T-helper 9 cell (primary cell): ENCODE results near the gene APOL6.
"Not testable (repeated sequence)": the region's sequence is repeated elsewhere in the genome, so short reads cannot be mapped to it uniquely, and the experiment has no call there.

Experiments
- DNase-seq: peaks from one replicate; pipeline ENCODE4 v3.0.0-alpha.2; 2020

APOL6 gene

DNA sequence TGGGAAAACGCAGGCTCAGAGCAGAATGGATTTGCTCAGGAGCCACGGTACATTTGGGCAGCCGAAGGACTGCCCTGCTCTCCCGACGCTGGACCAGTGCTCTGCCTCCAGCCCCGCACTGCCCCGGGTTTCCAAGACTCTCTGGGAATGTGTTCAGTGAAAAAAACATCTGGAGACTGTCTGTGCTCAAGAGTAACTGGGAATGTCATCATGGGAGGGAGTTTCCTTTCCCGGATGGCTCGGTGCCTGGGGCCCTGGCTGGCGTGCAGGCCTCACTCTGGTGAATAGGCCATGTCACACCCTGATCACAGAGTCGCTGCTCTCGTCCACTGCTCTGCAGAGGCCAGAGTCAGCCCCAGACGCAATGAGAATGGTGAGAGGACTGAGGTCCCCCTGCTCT, 9.8 kb upstream of the APOL6 start:
- no peak for DNase-seq

DNA sequence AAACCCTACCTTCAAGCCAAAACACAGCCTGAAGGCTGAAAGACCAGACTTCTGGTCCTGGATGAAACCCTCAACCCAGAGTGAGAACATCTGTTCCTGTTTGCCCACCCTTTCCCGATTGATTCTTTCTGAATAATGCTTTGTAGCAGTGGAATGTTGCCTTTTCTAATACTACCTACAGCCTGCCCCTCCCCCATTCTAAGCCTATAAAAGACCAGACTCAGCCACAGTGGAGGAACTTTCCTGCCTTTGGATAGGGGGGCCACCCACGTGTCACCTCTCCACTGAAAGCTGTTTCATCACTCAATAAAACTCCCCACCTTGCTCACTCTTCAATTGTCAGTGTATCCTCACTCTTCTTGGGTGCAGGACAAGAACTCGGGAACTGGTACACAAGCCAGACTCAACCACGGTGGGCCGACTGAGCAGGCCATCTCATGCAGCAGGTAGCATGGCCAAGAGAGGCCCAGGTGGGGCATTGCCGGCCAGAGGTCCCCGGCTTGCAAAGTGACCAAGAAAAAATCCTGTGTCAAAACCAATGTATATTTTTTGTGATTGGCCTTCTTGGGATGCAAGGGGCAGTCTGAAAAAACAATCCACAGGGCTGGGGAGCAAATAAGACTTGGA, 6.6 kb upstream of the APOL6 start:
- DNase-seq: no peak

DNA sequence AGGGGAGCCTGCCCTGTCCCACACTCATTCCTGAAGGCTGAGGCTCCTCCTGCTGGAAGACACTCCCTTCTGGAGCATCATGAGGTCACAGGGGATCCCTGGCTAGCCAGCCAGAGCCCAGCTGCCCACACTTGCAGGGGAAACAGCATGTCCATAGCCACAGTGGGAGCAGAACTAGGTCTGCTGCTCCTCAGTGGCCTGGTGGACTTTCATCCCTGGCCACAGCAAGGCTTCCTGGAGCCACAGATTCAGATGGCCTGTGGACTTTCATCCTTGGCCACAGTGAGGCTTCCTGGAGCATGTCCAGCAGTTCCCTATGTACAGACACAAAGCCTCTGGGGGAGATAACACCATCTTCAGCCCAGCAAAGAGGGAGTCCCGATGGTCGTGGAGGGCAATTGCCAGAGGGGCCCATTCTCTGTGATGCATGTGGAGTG, 5.9 kb upstream of the APOL6 start:
- no peak for DNase-seq

DNA sequence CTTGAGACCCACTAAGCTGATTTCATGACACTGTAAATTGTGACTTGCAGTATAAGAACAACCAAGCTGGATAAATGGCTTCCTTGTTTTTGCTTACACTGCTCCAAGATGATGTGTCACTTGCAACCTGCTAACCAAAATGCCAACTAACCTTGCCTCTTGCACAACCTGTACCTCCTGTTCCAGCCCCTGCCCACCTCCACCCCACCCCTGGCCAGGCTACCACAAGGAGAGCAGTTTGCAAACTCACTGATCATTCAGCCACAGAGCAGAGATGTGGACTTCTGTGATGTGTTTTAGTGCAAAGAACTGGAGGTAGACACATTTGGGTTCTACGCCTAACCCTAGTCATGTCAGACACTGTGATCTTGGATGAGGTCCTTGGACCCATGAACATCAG, 4.3 kb upstream of the APOL6 start:
- no peak for DNase-seq

DNA sequence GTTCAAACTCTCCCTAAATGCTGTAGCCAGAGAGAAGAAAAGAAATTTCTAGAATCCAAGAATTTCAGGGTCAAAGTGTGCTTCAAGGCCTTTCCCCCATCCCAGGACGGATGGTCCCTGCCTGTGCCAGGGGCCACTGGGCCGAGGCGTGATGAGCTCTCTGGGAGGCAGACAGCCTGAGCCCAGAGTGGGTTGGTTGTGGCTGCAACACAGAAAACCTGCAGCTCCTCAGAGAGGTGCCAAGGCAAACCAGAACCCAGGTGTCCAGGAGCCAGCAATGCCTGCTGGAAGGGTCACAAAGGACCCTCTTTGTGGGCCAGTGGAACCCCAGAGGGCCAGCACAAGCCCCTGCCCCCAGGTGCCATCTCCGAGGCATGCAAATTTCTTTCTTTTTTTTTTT, 2.6 kb upstream of the APOL6 start:
- no peak for DNase-seq

DNA sequence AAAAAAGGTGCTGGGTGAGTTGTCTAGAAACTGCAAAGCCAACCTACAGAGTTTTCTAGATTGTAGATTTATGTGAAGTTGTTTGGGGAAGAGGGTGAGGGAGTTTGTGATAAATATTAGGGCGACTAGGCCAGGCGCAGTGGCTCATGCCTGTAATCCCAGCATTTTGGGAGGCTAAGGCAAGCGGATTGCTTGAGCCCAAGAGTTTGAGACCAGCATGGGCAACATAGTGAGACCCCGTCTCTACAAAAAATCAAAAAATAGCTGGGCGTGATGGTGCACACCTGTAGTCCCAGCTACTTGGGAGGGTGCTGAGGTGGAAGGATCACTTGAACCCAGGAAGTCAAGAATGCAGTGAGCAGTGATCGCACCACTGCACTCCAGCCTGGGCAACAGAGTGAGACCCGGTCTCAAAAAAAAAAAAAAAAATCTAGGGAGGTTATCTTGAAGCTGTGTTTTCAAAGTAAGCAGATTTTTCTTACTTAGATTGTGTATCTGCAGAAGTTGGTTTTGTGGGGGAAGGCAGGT, 844 bp downstream of the APOL6 start:
- no peak for DNase-seq

DNA sequence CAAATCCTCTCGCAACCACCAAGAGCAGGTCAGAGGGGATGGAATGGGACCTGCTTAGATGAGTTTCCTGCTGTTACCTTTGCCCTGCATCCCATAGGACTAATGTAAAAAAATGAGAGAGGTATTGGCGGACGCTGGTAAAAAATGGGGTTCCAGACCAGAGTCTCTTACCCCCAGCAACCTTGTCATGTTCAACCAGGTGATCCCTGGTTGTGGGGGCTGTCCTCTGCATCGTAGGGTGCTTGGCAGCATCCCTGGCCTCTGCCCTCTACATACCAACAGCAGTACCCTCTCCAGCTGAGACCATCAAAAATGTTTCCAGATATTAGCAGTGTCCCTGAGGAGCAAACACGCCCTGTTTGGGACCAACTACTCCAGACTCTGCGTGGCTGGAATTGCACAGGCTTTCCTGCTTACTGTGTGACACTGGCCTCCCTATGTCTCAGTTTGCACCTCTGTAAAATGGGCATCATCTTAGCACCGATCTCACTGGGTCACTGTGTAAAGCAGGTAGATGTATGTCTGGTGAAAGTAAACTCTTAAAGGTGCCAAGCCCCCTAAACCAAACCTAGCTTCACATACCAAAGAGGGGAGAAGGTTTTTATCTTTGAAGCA, 1.5 kb downstream of the APOL6 start:
- no peak for DNase-seq

DNA sequence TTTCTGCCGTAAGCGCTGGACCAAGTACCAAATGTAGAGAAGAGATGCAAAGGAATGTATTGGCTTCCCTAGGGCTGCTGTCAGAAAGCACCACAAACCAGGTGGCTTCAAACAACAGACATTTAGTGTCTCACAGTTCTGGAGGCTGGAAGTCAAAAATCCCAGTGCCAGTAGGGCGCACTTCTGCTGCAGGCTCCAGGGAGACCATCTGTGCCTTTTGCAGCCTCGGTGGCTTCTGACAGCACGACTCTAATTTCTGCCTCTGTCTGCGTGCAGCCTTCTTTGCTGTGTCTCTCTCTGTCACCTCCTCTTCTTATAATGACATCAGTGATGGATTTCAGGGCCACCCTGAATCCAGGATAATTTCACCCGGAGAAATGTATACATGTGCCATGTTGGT, 2.8 kb downstream of the APOL6 start:
- DNase-seq: no peak

DNA sequence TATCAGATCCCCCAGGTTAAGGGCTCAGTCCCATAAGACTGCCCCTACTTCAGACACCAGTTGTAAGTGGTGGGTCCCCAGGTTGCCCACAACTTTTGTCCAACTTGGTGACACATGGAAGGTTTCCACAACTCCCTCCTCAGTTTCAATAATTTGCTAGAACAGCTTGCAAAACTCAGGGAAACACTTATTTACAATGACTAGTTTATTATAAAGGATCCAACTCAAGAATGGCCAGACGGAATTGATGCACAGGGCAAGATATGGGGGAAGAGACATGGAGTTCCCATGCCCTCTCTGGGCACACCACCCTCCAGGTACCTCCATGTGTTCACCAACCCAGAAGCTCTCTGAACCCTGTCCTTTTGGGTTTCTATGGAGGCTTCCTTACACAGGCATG, 5.6 kb downstream of the APOL6 start:
- no peak for DNase-seq

DNA sequence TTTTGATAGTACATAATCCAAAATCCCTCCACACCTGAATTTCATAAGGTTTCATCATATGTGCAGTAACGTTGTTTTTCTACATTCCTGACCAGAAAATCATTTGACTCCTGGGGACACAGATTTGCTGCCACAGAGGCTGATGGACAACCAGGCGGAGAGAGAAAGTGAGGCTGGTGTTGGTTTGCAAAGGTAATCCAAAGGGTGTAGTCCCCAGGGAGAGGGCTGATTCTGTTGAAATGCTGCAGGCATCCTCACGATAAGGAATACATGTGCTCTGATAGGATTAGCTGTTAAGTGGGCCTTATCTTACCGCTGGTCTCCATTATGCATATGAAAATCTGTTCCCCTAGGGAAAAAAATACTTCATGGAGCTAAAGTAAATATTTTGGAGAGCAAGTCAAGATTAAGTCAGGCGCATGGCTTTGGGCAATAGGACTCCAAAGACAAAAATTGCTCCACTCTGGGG, 8.1 kb downstream of the APOL6 start:
- no peak for DNase-seq

DNA sequence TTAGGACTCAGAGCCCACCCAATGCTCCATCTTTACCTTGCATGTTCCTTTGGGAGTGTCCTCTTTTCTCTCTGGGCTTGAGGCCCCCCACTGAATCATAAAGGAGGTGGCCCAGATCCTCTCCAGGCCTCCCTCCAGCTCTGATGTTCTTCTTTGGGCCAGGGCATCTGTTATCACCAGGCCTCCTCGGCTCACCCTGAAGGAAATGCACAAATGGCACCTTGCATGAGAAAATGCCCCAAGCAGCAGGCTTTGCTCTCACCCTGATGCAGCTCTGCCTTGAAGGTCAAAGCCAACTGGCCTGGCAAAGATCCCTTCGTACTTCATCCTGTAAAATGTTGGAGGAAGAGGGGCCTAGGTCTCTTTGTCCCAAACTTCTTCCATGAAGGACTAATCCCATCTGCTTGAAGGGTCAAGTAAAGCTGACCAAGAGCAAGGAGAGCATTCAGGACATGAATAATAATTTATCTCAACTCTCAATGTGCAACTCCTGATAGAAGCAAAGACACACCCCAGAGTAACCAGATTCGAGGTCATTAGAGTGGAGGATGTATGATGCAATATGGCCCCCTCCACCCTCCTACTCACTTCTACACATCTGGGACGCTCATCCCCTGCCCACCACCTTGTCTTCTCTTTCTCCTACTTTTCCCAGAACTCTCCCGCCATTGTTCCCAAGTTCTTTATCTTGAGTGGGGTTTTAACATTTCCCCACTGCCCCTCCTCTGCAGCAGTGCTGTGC, 9.5 kb downstream of the APOL6 start:
- DNase-seq: no peak

DNA sequence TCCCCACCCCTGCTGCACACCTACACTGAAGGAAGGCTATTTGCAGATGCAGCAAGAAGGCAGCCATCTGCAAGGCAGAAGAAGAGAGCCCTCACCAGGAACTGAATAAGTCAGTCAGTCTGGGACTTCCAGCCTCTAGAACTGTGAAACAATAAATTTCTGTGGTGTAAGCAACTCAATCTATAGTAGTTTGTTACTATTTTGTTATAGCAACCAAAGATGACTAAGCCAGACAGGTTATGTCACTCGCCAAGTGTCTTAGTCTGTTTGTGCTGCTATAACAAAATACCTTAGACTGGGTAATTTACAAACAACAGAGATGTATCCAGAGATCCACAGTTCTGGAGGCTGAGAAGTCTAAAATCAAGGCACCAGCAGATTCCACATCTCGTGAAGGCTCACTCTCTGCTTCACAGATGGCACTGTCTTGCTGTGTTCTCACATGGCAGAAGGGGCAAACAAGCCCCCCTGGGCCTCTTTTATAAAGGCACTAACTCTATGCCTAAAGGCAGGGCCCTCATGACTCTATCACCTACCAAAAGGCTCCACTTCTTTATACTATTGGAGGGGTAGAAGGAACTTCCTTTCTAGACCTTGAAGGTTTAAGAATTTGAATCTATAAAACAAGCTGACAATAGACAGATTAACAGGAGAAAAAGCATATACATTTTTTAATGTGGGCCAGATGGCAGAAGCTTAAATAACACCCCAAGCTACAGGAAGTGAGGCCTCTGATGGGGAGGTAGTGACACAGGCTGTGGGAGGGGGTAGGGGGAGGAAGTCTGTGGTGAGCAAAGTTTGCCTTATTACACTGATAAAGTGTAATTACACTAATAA, 12.3 kb downstream of the APOL6 start:
- DNase-seq: peak; percentile 53

DNA sequence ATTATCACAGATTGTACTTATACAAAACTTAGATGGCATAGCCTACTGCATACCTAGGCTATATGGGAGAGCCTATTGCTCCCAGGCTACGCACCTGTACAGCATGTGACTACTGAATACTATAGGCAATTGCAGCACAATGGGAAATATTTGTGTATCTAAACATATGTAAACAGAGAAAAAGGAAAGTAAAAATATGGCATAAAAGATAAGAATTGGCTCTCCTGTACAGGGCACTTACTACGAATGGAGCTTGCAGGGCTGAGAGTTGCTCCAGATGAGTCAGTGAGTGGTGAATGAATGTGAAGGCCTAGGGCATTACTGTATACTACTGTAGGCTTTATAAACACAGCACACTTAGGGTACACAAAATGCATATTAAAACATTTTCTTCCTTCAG, 13.2 kb downstream of the APOL6 start:
- no peak for DNase-seq

DNA sequence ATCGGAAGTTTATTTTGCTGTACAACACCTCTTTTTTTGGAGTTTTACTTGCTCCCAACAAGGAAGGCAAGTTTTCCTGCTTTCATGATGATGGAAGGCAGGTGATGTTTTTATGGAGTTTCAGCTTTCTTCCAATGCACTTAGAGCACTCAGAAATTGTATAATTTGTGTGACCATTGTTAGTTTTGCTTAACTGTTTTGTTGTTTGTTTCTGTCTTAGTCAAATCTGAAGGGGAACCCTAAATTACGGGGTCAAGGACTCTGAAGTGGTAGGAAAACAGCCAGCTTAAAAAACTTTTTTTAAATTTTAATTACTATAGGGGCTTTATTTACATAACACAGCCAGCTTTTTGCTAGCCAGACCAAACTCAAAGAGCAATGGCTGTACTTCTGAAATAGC, 14.7 kb downstream of the APOL6 start:
- DNase-seq: no peak

DNA sequence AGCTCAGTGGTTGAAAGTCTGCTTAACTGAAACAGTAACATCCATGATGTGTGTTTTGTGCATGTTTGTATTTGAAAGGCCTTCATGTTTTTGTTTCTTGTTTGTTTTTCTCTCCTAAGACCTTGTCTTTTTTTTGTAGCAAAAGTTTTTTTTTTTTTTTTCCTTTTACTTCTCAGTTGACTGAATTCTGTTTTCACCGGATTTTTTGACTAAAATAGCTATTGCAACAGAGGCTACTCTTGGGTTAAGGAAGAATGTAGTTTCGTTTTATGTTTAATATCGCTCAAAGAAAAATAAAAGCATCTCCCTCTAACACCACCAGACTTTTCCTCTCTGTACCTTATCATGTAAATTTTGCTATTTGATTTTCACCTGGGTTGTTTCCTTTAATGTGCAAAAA, 15.1 kb downstream of the APOL6 start:
- DNase-seq: no peak

DNA sequence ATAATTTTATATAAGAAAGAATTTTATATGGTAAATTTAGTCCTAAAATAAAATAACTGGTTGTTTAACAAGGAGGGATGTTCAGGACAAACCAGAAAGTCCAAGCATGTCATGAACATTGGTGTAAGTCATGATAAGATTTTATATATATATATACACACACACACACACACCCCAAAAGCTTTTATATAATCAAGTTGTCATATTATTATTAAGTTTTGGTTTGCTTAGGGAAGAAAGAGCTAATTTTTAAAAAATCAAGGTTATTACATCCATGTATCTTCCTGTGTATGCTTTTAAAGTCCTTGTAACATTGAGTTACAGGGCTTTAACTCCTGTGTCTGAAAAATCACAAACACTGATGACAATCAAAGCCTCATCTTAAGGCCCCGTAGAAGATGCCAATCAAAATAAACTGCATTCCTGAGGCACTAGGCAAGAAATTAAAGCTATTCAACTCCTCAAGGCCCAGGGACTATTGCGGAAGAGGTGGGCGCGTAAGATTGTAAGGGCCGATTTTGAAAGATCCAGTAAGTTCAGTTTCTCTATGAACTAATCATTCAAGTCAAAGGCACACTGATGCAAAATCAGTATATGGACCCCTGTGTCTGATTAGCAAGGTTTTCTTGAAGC, 16.8 kb downstream of the APOL6 start:
- no peak for DNase-seq

DNA sequence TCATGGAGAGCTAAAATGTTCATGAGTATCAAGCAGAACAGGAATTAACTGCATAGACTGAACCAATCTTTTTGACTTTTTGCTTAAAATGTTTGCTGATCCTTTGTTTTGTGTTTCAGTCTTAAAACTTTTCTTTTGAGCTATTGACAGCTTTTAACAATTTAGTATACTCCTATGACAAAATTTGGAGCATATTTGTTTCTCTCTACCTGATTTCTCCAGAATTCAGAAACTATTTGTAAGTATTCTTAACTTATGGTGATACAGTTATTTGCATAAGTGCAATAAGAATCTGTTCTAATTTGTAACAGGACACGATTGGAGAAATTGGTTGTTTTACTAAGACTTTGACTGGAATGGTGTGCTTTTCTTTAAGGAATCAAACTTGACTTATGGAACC, 18.5 kb downstream of the APOL6 start:
- DNase-seq: not testable (repeated sequence)

DNA sequence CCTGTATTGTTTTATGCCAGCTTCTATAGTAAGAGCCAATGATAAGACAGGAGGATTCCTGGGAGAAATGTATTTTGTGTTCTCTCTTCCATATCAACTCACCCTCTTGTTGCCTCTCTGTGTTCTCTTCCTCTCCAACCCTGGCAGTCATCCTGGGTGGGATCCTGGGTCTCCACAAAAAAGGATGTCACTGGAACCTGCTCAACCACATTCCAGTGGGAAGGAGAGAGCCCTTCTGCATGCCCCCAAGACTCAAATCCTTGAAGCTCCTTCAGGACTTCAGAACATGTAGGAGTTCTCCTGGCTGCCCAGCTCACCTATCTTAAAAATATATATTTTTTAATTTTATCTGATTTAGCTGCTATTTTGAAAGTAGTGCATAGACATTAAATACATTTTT, 26.1 kb downstream of the APOL6 start:
- DNase-seq: no peak

DNA sequence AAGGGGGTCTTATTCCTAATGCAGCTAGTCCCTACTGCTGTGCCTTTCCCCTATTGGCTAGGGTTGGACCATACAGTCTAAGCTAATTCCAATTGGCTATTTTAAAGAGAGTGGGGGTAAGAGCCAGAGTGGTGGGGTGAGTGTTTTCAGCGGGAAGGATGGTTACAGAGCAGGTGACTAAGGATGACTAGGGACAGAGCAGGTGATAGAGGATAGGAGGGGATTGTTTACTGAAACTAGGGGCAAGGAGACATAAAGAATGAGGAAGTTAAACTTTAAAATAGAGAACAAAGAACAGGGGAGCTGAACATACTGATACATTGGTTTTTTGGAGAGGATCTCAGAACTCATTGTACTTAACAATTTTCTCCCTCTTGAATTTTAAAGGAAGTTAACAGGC, 27.8 kb downstream of the APOL6 start:
- DNase-seq: not testable (repeated sequence)

DNA sequence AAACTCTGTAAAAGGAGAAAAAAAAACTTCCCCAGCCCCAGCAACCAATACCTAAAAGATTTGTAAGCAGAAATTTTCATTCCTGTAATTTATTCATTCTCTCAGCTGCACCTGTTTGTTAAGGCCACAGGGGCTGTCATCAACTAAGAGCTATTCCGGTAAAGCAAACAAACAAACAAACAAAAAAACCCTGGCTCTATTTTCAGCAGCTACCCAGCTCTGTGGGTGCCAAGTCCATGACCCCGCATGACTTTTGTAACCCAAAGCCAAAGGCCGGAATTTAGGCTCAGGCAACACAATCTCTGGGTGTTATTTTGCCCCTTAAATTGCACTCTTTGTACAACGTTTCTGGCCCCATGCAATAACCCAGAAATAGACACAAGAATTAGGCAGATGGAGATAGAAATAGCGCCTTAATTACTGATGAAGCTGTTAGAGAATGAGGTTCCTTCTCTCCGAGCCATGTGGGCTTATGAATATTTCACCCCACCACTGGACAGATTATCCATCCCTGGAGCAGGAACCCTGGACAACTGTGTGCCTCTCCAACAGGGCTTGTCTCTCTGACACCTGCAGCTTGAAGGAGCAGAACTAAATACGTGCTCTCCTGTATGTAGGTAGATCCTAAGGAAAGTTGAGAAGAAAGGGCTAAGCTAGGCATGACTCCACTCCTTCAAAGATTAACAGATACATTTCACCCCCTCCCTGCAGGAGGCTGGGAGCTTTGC, 29.4 kb downstream of the APOL6 start:
- no peak for DNase-seq

DNA sequence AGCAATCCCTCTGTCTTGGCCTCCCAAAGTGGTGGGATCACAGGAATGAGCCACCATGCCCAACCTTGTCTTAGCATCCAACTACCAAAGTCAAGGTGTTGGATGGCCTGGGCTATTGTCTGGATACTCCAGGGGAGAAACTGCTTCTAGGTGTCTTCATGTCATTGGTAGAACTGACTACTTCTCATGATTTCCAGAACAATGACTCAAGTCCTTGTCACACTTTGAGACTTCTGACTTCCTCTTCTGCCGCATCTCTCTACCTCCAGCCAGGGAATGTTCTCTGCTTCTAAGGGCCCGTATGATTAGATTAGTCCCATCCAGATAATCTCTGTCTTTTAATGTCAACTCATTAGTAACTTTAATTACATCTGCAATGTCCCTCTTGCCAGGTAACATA, 30.6 kb downstream of the APOL6 start:
- DNase-seq: no peak

DNA sequence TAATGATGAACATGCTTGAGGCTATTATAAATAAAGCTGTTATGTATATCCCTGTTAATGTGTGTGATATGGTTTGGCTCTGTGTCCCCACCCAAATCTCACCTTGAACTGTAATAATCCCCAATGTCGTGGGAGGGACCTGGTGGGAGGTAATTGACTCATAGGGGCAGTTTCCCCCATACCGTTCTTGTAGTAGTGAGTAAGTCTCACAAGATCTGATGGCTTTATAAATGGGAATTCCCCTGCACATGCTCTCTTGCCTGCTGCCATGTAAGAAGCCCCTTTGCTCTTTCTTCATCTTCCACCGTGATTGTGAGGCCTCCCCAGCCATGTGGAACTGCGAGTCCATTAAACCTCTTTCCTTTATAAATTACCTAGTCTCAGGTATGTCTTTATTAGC, 31.2 kb downstream of the APOL6 start:
- DNase-seq: not testable (repeated sequence)
